Thoracic aorta (tissue), 2 donors: ENCODE data around the gene RAB31. TPM values are rescaled to one million over a fixed set of nuclear protein-coding genes. Genes with fewer than 3 reads are reported as not detected.

Source experiments
- ATAC-seq: fragments of 150-250 bp; one replicate; pipeline ENCODE4 v1.8.0; 2017; ENCODE audit warnings: low read depth; ENCODE audit not compliant: insufficient number of reproducible peaks, low FRiP score
- DNase-seq: peaks from one replicate; pipeline ENCODE4 v3.0.0-alpha.2; 2020; ENCODE audit warnings: low spot score
- H3K27ac ChIP-seq, 2 donors: fragments of 200-600 bp; sonication (generic); 1 replicate in 1 of 2; 2 replicates in 1 of 2; pipeline ENCODE4 v1.5.1; 2016; ENCODE audit warnings: mild to moderate bottlenecking in 2 of 2, moderate library complexity in 2 of 2
- H3K27me3 ChIP-seq: fragments of 200-600 bp; sonication (generic); replicated peaks from 2 replicates; pipeline ENCODE4 v1.6.0; 2016; ENCODE audit warnings: mild to moderate bottlenecking; ENCODE audit not compliant: insufficient read depth
- H3K36me3 ChIP-seq: fragments of 200-600 bp; sonication (generic); one replicate; pipeline ENCODE4 v1.5.1; 2016
- H3K4me1 ChIP-seq, 2 donors: fragments of 200-600 bp; sonication (generic); 1 replicate in 1 of 2; 2 replicates in 1 of 2; pipeline versions ENCODE4 v1.5.1 to v1.6.0; 2016; ENCODE audit warnings: low read depth in 2 of 2, mild to moderate bottlenecking in 1 of 2; ENCODE audit not compliant: control insufficient read depth in 1 of 2
- H3K4me3 ChIP-seq: fragments of 200-600 bp; sonication (generic); 2 replicates; pipeline ENCODE4 v1.5.1; 2016; ENCODE audit warnings: mild to moderate bottlenecking
- H3K9me3 ChIP-seq: fragments of 200-600 bp; sonication (generic); 2 replicates; pipeline ENCODE4 v1.5.1; 2016
- CTCF ChIP-seq: fragments of 200-600 bp; sonication (generic); IDR thresholded peaks from one replicate; pipeline ENCODE4 v1.5.1; 2019; ENCODE audit warnings: antibody characterized with exemption
- total RNA-seq, 2 donors: library from RNA; depleted of rRNA; stranded (reverse); fragments of >200 nt; gene quantifications; one replicate each; pipeline versions ENCODE4 v1.1.0 to v1.2.3, GENCODE V29; 2016

Gene RAB31
- total RNA-seq, 2 donors from 2014 or later, result 92.9 to 110 TPM

DNA sequence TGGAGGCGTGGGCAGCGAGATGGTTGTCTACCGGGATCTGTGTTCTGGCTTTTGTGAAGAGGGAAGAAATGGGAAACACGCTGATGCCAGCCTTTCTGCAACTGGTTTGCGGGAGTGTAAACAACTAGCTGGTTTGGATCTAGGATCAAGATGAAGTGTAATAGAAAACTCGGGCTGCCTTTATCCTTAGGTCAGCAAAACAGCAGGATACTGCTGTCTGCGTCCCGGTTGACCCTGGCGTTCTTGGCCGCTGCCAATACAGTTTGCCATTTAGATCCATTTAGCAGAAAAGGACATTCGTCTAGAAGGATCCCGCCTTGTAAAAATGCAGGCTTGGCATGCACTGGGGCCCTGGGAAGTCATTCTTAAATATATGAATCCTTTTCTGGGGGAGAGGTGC is 42.0 kb downstream of the RAB31 start:
- TF ChIP-seq CTCF, result no peak
- Histone ChIP-seq H3K9me3 (no peaks in the 10 kb centered on the region), H3K27me3 (no peaks in the 10 kb centered on the region), H3K27ac (no peak overlapping the region), H3K36me3 (no peaks in the 10 kb centered on the region), H3K4me3 (no peak overlapping the region), H3K4me1 (peaks cover 0 to 4% of the 10 kb centered on the region in 2 donors)
- DNase-seq, result no peak
- no peak for ATAC-seq

DNA sequence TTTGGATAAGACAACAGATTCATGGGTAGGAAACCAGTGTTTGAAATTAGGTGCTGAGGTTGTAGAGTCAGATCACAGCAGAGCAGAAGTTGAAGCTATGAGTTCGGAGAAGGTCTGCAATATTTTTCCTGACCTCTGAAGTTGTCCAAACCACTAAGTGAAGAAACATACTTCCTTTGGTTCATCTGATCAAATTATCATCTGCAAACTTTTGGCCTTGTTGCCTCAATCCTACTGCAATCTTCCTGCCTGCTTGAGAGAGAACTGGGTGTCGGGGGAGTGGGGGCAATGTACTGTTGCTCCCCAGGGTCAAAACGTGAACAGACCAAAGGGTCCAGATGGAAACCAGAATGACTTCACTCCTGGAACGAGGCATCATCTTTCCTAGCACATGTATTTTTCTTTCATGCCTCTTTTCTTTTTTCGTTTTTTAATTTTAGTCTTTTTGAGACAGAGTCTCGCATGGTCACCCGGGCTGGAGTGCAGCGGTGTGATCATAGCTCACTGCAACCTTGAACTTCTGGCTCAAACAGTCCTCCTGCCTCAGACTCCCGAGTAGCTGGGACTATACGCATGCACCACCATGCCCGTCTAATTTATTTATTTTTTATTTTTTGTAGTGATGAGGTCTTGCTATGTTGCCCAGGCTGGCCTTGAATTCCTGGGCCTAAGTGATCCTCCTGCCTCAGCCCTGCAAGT is 42.7 kb downstream of the RAB31 start:
- H3K27ac ChIP-seq, result no peak overlapping the region
- no peaks in the 10 kb centered on the region for H3K27me3 ChIP-seq
- no peak overlapping the region for H3K4me3 ChIP-seq
- H3K36me3 ChIP-seq, result no peaks in the 10 kb centered on the region
- TF ChIP-seq CTCF, result no peak
- no peak for ATAC-seq
- no peaks in the 10 kb centered on the region for H3K9me3 ChIP-seq
- H3K4me1 ChIP-seq, result peaks cover 0 to 4% of the 10 kb centered on the region in 2 donors
- DNase-seq, result no peak

DNA sequence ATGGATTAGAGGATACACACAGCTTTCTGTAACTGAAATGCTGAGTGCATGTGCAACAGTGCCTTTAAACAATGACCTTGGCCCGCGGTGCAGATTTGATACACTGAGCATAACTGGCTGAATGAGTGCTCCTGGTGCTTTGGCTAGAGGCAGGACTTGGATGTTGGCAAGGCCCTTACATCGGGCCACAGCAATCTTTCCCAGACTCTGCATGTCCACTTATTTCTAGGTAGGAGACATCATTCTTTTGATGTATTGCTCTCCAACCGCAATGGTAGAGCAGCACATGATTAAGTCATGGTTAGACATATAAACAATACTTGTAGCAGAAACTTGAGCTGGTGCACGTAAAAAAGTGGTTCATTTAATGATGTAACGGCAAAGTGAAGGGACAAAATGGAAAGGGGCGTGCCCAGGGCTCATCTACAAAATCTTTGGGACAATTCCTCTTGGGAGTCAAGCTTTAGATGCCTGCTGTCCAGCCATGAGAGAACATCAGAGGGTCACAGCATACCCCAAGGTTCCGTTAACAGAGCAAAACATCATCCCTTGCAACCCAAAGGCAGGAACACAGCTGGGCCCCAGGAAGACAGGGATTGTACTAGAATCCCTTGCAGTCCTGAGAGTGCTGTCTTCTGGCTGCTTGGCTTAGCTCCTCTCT is 43.4 kb downstream of the RAB31 start:
- no peak overlapping the region for H3K27ac ChIP-seq
- ATAC-seq, result no peak
- no peak overlapping the region for H3K4me3 ChIP-seq
- no peaks in the 10 kb centered on the region for H3K27me3 ChIP-seq
- no peaks in the 10 kb centered on the region for H3K9me3 ChIP-seq
- H3K4me1 ChIP-seq, result peaks cover 0 to 4% of the 10 kb centered on the region in 2 donors
- no peak for DNase-seq
- H3K36me3 ChIP-seq, result no peaks in the 10 kb centered on the region
- no peak for TF ChIP-seq CTCF

DNA sequence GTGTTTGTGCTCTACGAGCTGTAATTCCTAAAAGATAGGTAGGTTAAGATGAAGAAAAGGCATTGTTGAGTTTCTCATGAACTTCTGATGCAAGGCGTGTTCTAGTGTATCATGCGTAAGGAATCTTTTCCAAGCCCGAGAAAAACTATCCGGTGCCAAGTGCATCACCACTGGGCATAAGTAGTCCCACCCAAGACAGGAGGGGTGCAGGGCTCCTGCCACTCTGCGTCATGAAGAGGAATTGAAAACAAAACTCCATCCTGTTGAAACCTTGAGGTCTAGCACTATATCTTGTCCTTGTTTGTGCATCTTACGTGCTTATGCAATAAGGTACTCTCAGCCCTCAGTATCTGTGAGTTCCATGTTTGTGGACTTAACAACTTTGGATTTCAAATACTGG is 45.7 kb downstream of the RAB31 start:
- peaks cover 0 to 4% of the 10 kb centered on the region in 2 donors for H3K4me1 ChIP-seq

More for the DNA sequence above, 45.7 kb downstream of the RAB31 start:
- ATAC-seq (no peak), DNase-seq (no peak)
- H3K27me3 ChIP-seq, result no peaks in the 10 kb centered on the region
- no peak overlapping the region for H3K4me3 ChIP-seq
- TF ChIP-seq CTCF, result no peak
- H3K27ac ChIP-seq, result no peak overlapping the region
- H3K36me3 ChIP-seq, result no peaks in the 10 kb centered on the region
- H3K9me3 ChIP-seq, result no peaks in the 10 kb centered on the region
